Activated T-cell treated with anti-CD3 and anti-CD28 coated beads, Interleukin-2, amount 50 U/mL, for 24 hours (primary cell): ENCODE measurements around the gene ZNF722.
"Not testable (repeated sequence)": the region's sequence is repeated elsewhere in the genome, so short reads cannot be mapped to it uniquely, and the experiment has no call there.

ENCODE experiments used
- DNase-seq: peaks from one replicate; pipeline ENCODE4 v3.0.0-alpha.2; 2020
- H3K27ac Mint-ChIP-seq: 2 replicates; pipeline ENCODE4 v1.8.0; 2020; ENCODE audit warnings: mild to moderate bottlenecking, mixed read lengths
- H3K27me3 Mint-ChIP-seq: 2 replicates; pipeline ENCODE4 v1.8.0; 2020; ENCODE audit warnings: mixed read lengths
- H3K36me3 Mint-ChIP-seq: 2 replicates; pipeline ENCODE4 v1.8.0; 2020; ENCODE audit warnings: low read depth, mixed read lengths
- H3K4me1 Mint-ChIP-seq: 2 replicates; pipeline ENCODE4 v1.8.0; 2020; ENCODE audit warnings: low read depth, mixed read lengths
- H3K4me3 Mint-ChIP-seq: 2 replicates; pipeline ENCODE4 v1.8.0; 2020; ENCODE audit warnings: mild to moderate bottlenecking, moderate library complexity, mixed read lengths
- H3K9me3 Mint-ChIP-seq: 2 replicates; pipeline ENCODE4 v1.8.0; 2020; ENCODE audit warnings: mixed read lengths

Gene ZNF722

GRCh38 chr7:63998549-63998948 lies at the start of gene ZNF722:
Gene ZNF722 (plus strand): TSS chr7:63998849. CDS start chr7:63998962, 113 bp downstream.
- Mint-ChIP-seq H3K36me3 (no peaks in the 10 kb centered on the region), H3K4me3 (no peak within 1 kb of the TSS), H3K27ac (no peak within 1 kb of the TSS), H3K9me3 (peaks cover 25% of the 10 kb centered on the region), H3K27me3 (no peaks in the 10 kb centered on the region), H3K4me1 (no peaks in the 10 kb centered on the region)
- DNase-seq: no peak

- Mint-ChIP-seq H3K36me3 (no peaks in the 10 kb centered on the region), H3K27me3 (no peaks in the 10 kb centered on the region), H3K4me1 (no peaks in the 10 kb centered on the region), H3K27ac (no peak overlapping the region), H3K9me3 (peaks cover 20% of the 10 kb centered on the region), H3K4me3 (no peak overlapping the region)
- DNase-seq: no peak
These were observed 45.5 kb upstream of the ZNF722 start for GRCh38 chr7:63953181-63953580.

GRCh38 chr7:63968629-63969028 lies 30.0 kb upstream of the ZNF722 start:
- H3K9me3 Mint-ChIP-seq: peaks cover 15% of the 10 kb centered on the region
- H3K36me3 Mint-ChIP-seq: no peaks in the 10 kb centered on the region
- H3K4me1 Mint-ChIP-seq: no peaks in the 10 kb centered on the region
- H3K4me3 Mint-ChIP-seq: no peak overlapping the region
- DNase-seq: no peak
- H3K27ac Mint-ChIP-seq: no peak overlapping the region
- H3K27me3 Mint-ChIP-seq: no peaks in the 10 kb centered on the region

GRCh38 chr7:64015496-64015895 lies 16.8 kb downstream of the ZNF722 start:
- not testable (repeated sequence) for DNase-seq, H3K4me3 Mint-ChIP-seq, H3K27me3 Mint-ChIP-seq, H3K4me1 Mint-ChIP-seq, H3K27ac Mint-ChIP-seq, H3K36me3 Mint-ChIP-seq
- H3K9me3 Mint-ChIP-seq: peaks cover 52% of the 10 kb centered on the region

- H3K27me3 Mint-ChIP-seq: peaks cover 11% of the 10 kb centered on the region
- H3K9me3 Mint-ChIP-seq: peaks cover 63% of the 10 kb centered on the region
- peaks cover 12% of the 10 kb centered on the region for H3K36me3 Mint-ChIP-seq
- no peaks in the 10 kb centered on the region for H3K4me1 Mint-ChIP-seq
- DNase-seq: no peak
- no peak overlapping the region for H3K4me3 Mint-ChIP-seq
- no peak overlapping the region for H3K27ac Mint-ChIP-seq
These were observed 36.7 kb downstream of the ZNF722 start for GRCh38 chr7:64035388-64035787.

GRCh38 chr7:64037095-64037494 lies 38.4 kb downstream of the ZNF722 start:
- H3K27ac Mint-ChIP-seq: no peak overlapping the region
- H3K4me1 Mint-ChIP-seq: no peaks in the 10 kb centered on the region

GRCh38 chr7:64045301-64046040 lies 46.8 kb downstream of the ZNF722 start, which contains the start of gene ZNF727:
Gene ZNF727 (plus strand): TSS chr7:64045434. CDS start chr7:64045622, 188 bp downstream.
- Mint-ChIP-seq H3K27ac (no peak within 1 kb of the TSS), H3K9me3 (peaks cover 27% of the 10 kb centered on the region), H3K4me3 (peak within 1 kb of the TSS; percentile 74), H3K36me3 (peaks cover 5% of the 10 kb centered on the region), H3K27me3 (peaks cover 9% of the 10 kb centered on the region), H3K4me1 (peaks cover 6% of the 10 kb centered on the region)
- peak; percentile 32 for DNase-seq

More at GRCh38 chr7:64037095-64037494, 38.4 kb downstream of the ZNF722 start:
- Mint-ChIP-seq H3K9me3 (peaks cover 56% of the 10 kb centered on the region), H3K4me3 (no peak overlapping the region), H3K36me3 (peaks cover 12% of the 10 kb centered on the region), H3K27me3 (peaks cover 11% of the 10 kb centered on the region)
- DNase-seq: no peak

- H3K36me3 Mint-ChIP-seq: peaks cover 5% of the 10 kb centered on the region
- H3K4me3 Mint-ChIP-seq: peak overlapping the region; percentile 74
- H3K27ac Mint-ChIP-seq: no peak overlapping the region
- H3K9me3 Mint-ChIP-seq: peaks cover 26% of the 10 kb centered on the region
- H3K4me1 Mint-ChIP-seq: peaks cover 6% of the 10 kb centered on the region
- no peak for DNase-seq
- peaks cover 9% of the 10 kb centered on the region for H3K27me3 Mint-ChIP-seq
These were observed 47.4 kb downstream of the ZNF722 start for GRCh38 chr7:64046041-64046389.
